Measurements from ENCODE around the gene CANT1. TPM values are rescaled to one million over a fixed set of nuclear protein-coding genes. Genes with fewer than 3 reads are reported as not detected.

Gene CANT1
- total RNA-seq, 1 experiment from 2014 or later: 86.4 TPM

- H3K9me3 ChIP-seq: peaks cover 18% of the 10 kb centered on the region
- peaks cover 10% of the 10 kb centered on the region for H3K4me1 ChIP-seq
- no peak overlapping the region for H3K4me3 ChIP-seq (ENCODE audit: low read depth, low read length)
- H3K9me3 Mint-ChIP-seq (ENCODE audit: unreplicated experiment): no peaks in the 10 kb centered on the region
- no TSS peak for BruUV-seq (replicated peaks)
- intact Hi-C loops (cut with micrococcal nuclease; ENCODE audit: unreplicated experiment): no loop called here
- ChIA-PET POLR2A (no interaction called here), CTCF (interaction anchor here (0.5 kb wide), 1 partner anchor 89 kb away, joined by 5 read pairs; no protein-coding TSS in a partner anchor)
- no peaks in the 10 kb centered on the region for H3K27me3 Mint-ChIP-seq (ENCODE audit: insufficient read depth, unreplicated experiment)
- H3K4me1 Mint-ChIP-seq (ENCODE audit: low read depth, unreplicated experiment): peaks cover 7% of the 10 kb centered on the region
- H3K36me3 ChIP-seq (ENCODE audit: control insufficient read depth, insufficient read depth, low read length): no peaks in the 10 kb centered on the region
- TF ChIP-seq CTCF (IDR thresholded peaks at IDR 0.05; ENCODE audit: insufficient read depth in 1 of 2, low read depth in 1 of 2, low read length in 1 of 2, severe bottlenecking in 1 of 2, unreplicated experiment in 1 of 2): no peak
- no peak for DNase-seq
- H3K27ac Mint-ChIP-seq (ENCODE audit: unreplicated experiment): no peak overlapping the region
- no peak overlapping the region for H3K4me3 Mint-ChIP-seq (ENCODE audit: unreplicated experiment)
- no peaks in the 10 kb centered on the region for H3K27me3 ChIP-seq (replicated peaks; ENCODE audit: control insufficient read depth, insufficient read depth, low read length)
- H3K36me3 Mint-ChIP-seq (ENCODE audit: insufficient read depth, unreplicated experiment): no peaks in the 10 kb centered on the region
Observed at GRCh38 chr17:78954684-78955083, 54.9 kb downstream of the CANT1 start.

DNA sequence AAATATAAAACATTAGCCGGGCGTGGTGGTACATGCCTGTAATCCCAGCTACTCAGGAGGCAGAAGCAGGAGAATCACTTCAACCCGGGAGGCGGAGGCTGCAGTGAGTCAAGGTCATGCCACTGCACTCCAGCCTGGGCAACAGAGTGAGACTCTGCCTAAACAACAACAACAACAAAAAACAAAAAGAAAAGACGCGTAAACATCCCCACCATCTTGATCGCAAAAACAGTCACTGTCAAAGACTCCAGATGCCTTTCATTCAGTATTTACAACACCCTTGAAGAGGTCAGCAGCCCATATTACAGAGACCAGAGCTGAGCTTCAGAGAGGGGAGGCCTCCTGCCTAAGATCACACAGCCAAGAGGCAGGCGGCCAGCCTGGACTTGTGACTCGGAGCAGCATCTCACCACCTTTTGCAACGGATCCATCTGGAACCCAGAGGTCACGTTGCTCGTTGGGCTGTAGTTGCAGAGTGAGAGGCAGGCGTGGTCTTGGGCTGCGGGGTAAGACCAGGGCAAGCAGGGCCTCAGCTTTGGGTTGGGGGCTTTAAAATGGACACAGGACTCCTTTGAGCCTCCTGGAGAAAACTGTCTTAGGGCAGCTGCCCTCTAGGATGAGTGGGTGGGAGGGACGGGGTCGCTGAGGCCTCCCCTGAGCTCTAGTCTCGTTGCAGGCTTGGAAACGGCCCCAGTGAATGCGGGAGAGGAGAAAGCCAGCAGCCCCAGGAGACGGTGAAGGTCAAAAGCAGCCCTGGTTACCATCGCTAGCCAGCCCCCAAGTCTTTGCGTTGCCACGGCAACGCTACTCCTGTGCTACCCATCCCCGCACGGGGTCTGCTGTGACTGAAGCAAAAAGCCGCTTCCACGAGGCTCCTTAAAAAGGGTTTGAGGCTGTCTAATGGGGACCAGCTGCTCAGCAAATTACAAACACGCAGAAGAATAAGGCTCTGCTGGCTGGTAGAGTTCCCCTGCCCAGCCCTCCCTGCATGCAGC is 55.9 kb downstream of the CANT1 start:
- BruUV-seq (replicated peaks): no TSS peak
- TF ChIP-seq CTCF (IDR thresholded peaks at IDR 0.05; ENCODE audit: insufficient read depth in 1 of 2, low read depth in 1 of 2, low read length in 1 of 2, severe bottlenecking in 1 of 2, unreplicated experiment in 1 of 2): no peak
- H3K4me1 ChIP-seq: peaks cover 5% of the 10 kb centered on the region
- Mint-ChIP-seq H3K4me3 (ENCODE audit: unreplicated experiment) (no peak overlapping the region), H3K27ac (ENCODE audit: unreplicated experiment) (no peak overlapping the region), H3K36me3 (ENCODE audit: insufficient read depth, unreplicated experiment) (no peaks in the 10 kb centered on the region), H3K4me1 (ENCODE audit: low read depth, unreplicated experiment) (peaks cover under 1% of the 10 kb centered on the region), H3K27me3 (ENCODE audit: insufficient read depth, unreplicated experiment) (no peaks in the 10 kb centered on the region), H3K9me3 (ENCODE audit: unreplicated experiment) (no peaks in the 10 kb centered on the region)
- no peak overlapping the region for H3K4me3 ChIP-seq (ENCODE audit: low read depth, low read length)
- no peak for DNase-seq
- no peaks in the 10 kb centered on the region for H3K36me3 ChIP-seq (ENCODE audit: control insufficient read depth, insufficient read depth, low read length)
- intact Hi-C loops (cut with micrococcal nuclease; ENCODE audit: unreplicated experiment): no loop called here
- no peaks in the 10 kb centered on the region for H3K27me3 ChIP-seq (replicated peaks; ENCODE audit: control insufficient read depth, insufficient read depth, low read length)
- ChIA-PET POLR2A (no interaction called here), CTCF (interaction anchor here (0.6 kb wide), 1 partner anchor 9 kb away, joined by 5 read pairs; no protein-coding TSS in a partner anchor)
- peaks cover 18% of the 10 kb centered on the region for H3K9me3 ChIP-seq

DNA sequence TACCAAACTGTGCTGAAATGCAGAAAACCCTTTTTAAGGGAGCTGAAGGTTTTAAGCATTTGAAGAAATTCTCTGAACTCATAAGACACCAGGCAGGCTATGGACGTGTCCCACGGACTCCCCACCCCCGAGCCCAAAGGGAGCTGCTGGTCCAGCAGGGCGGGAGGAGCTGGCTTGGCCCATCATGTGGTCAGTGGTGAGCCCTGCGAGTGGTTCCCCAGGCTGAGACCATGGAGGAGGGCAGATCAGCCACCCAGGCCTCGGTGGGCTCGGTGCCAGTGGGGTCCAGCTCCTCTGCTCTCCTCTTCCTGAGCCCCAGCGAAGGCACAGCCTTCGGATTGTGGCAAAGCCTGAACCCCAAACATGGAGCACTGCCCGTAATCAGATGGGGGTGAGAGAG is 56.9 kb downstream of the CANT1 start:
- POLR2A ChIA-PET: no interaction called here
- H3K4me3 ChIP-seq (ENCODE audit: low read depth, low read length): no peak overlapping the region
- no peak overlapping the region for H3K4me3 Mint-ChIP-seq (ENCODE audit: unreplicated experiment)
- CTCF ChIA-PET: no interaction called here
- no peaks in the 10 kb centered on the region for H3K27me3 Mint-ChIP-seq (ENCODE audit: insufficient read depth, unreplicated experiment)
- TF ChIP-seq CTCF (IDR thresholded peaks at IDR 0.05; ENCODE audit: insufficient read depth in 1 of 2, low read depth in 1 of 2, low read length in 1 of 2, severe bottlenecking in 1 of 2, unreplicated experiment in 1 of 2): no peak
- H3K27me3 ChIP-seq (replicated peaks; ENCODE audit: control insufficient read depth, insufficient read depth, low read length): no peaks in the 10 kb centered on the region
- no peaks in the 10 kb centered on the region for H3K36me3 ChIP-seq (ENCODE audit: control insufficient read depth, insufficient read depth, low read length)
- H3K4me1 ChIP-seq: no peaks in the 10 kb centered on the region
- no peaks in the 10 kb centered on the region for H3K36me3 Mint-ChIP-seq (ENCODE audit: insufficient read depth, unreplicated experiment)
- DNase-seq: no peak
- no peaks in the 10 kb centered on the region for H3K9me3 Mint-ChIP-seq (ENCODE audit: unreplicated experiment)
- H3K4me1 Mint-ChIP-seq (ENCODE audit: low read depth, unreplicated experiment): no peaks in the 10 kb centered on the region
- peaks cover 18% of the 10 kb centered on the region for H3K9me3 ChIP-seq
- BruUV-seq (replicated peaks): no TSS peak
- intact Hi-C loops (cut with micrococcal nuclease; ENCODE audit: unreplicated experiment): no loop called here
- H3K27ac Mint-ChIP-seq (ENCODE audit: unreplicated experiment): no peak overlapping the region
